LNCAP (cell line): ENCODE data around the gene MAP3K20.

ENCODE experiments used
- TF ChIP-seq, protein P1 (sequence below): fragments of 450-650 bp; IDR thresholded peaks from 2 replicates; pipeline ENCODE4 v1.5.1; 2017; ENCODE audit warnings: mild to moderate bottlenecking

The MAP3K20 gene

DNA sequence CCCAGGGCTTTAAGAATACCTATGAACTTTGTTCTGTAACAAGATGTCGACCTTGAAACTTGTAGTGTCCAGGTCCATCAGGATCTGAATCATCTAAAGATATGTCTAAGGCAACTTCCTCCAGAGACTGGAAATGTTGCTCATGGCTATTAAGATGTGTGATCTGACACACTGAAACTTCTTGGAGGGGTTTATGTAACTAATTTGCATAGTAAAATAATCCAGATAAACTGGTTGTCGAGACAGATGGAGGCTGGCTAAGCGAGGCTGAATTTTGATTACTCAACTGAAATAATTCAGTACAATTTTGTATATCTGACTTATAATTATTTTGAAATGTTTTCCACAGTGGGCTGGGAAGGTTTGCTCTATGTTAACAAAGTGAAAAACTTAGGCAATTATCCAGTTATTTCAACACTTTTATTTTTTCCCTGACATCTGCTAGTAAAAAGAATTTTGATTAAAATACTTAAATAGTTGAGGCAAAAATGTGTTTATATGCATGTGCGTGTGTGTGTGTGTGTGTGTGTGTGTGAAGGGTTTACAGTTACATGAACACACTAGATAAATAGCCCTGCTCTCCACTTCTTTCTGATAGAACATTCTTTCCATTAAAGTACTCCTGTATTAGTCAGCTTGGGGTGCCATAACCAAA is 11.4 kb upstream of the MAP3K20 start:
- TF ChIP-seq, protein P1, sequence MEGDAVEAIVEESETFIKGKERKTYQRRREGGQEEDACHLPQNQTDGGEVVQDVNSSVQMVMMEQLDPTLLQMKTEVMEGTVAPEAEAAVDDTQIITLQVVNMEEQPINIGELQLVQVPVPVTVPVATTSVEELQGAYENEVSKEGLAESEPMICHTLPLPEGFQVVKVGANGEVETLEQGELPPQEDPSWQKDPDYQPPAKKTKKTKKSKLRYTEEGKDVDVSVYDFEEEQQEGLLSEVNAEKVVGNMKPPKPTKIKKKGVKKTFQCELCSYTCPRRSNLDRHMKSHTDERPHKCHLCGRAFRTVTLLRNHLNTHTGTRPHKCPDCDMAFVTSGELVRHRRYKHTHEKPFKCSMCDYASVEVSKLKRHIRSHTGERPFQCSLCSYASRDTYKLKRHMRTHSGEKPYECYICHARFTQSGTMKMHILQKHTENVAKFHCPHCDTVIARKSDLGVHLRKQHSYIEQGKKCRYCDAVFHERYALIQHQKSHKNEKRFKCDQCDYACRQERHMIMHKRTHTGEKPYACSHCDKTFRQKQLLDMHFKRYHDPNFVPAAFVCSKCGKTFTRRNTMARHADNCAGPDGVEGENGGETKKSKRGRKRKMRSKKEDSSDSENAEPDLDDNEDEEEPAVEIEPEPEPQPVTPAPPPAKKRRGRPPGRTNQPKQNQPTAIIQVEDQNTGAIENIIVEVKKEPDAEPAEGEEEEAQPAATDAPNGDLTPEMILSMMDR = no peak

GRCh38 chr2:173066887-173067676 is 8.6 kb upstream of the MAP3K20 start:
- TF ChIP-seq, protein P1 = no peak

DNA sequence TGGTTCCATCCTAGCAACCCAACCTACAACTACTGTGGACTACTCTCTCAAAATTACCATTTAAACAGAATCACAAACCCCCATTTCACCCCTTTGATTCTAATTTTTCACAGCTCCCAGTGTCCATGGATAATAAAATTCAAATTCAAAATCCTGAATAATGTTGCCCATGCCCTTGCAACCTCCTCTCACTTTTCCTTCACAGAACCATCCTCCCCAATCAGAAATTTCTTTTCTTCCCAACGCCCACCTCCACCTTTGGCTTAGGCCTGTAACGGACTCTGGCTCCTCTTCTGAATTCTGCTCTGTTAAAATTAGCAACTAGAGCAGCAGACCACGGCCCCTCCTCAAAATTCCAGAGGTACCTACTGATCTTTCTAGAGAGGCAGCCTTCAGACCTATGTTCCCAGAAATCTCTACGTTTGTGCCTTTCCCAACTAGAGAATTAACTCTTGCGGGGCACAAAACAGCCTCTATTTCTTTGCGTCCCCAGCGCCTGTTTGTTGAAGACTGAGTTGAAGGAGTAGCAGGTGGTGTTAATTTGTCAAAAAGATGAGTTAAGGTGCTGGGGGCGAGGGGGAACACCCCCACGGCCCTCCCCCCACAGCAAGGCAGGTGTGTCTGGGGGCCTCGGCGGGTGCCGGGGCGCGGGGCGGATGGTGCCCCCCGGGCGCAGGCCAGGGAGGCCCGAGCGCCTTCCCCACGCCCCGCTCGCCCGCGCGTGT is 428 bp upstream of the MAP3K20 start:
- TF ChIP-seq, protein P1 = no peak

DNA sequence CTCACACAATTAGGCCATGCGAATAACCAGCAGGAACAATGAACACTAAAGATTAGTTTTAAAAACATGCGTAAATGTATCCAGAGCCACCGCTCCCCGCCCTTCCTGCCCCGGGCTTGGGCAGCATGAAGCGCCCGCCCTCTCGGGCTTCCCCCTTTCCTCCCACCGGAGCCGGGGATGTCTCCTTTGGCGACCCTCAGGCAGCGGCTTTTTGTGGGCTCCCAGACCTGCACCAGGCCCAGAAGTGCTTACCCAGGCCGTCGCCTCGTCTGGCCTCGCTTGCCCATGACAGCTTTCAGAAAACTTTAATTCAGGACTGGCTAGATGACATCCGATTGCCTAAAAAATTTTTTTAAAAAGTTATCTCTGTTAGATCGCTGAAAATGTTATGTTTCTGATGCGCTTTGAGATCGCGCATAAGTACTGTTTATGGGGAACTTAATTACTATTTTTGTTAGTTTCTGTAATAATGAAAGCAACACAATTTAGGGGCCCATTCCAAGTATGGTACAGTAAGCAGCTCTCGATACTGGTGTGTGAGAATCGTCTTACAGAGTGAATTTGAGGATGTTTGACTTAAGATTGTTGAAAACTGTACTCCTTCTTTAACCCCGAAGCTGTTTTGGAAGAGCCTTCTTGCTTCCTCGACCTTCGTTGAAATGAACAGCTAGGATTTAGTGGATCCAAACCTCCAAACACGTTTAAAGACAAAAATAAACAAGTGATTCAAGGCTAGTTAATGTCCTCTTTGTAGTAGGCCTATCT is 1.1 kb downstream of the MAP3K20 start:
- TF ChIP-seq, protein P1 = no peak

DNA sequence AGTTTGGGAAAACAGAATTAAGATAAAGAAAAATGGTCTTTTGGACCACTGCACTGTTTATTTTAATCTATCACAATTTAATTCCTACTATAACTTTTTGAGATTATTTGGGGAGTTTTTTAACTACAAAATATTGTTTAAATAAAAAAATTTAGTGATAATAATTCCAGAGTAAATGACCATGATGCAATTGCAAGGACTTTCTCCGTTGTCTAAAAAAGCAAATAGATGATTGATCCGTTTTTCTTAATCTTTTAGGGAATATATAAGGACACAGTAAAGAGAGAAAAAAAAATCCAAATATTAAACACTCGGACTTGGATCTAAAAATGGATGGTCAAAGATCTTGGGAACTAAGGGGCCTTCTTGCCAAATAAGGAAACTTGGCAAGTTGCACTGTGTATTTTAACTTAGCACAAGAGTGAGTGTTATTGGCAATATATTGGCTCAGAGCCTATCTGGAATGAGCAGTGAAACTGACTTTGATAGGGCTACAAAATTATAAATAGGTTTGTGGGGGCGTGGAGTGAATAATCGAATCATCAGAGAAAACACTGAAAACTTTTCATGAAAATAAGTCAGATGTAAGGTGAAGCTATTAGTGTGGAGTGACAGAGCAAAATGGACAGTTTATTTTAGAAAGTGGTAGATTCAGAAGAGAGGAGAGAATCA is 2.0 kb downstream of the MAP3K20 start:
- TF ChIP-seq, protein P1 = no peak

DNA sequence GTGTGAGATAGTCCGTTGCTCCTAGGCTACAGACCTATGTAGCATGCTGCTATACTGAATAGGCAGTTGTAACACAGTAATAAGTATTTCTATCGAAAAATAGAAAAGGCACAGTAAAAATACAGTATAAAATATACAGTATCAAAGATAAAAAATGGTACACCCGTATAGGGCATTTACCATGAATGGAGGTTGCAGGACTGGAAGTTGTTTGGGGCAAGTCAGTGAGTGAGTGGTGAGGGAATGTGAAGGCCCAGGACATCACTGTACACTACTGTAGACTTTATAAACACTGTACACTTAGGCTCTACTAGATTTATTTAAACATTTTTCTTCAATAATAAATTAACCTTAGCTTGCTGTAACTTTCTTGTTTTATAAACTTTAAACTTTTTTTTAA is 3.5 kb downstream of the MAP3K20 start:
- TF ChIP-seq, protein P1 = no peak
